ENCODE data around the gene MANEA.

MANEA gene

DNA sequence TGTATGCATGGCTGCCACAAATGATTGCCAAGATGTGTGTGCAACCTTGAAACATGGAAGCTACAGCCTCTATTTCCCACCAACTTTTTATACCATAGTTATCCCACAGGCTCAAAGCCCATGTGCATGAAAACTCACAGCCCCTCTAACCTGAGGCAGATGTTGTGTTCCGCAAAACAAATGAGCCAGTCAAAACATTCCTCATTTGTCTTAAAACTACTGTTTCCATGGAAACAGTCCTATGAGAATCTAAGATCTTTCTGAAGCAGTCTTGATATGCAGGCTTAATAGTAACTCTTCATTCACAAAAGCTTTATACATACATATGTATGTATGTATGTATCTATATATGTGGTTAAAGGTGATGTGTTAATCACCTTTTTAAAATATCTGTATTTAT lies 31.2 kb upstream of the MANEA start:
- TF ChIP-seq ZNF324 (tag by site-specific recombination; IDR thresholded peaks at IDR 0.05), result no peak
- TF ChIP-seq ZNF311 (tag by site-specific recombination; IDR thresholded peaks at IDR 0.05; ENCODE audit: borderline replicate concordance), result no peak
- TF ChIP-seq ZBTB20 (tag by site-specific recombination; IDR thresholded peaks at IDR 0.05), result no peak
- no peak for TF ChIP-seq ZNF777 (tag by site-specific recombination; IDR thresholded peaks at IDR 0.05; ENCODE audit: borderline replicate concordance)
- TF ChIP-seq ZNF335 (tag by site-specific recombination; conservative IDR thresholded peaks at IDR 0.05), result no peak
- no peak for TF ChIP-seq ZNF140 (tag by site-specific recombination; IDR thresholded peaks at IDR 0.05)
- TF ChIP-seq MYNN (tag by site-specific recombination; IDR thresholded peaks at IDR 0.05; ENCODE audit: borderline replicate concordance), result no peak
- TF ChIP-seq ZNF350 (tag by site-specific recombination; IDR thresholded peaks at IDR 0.05), result no peak
- TF ChIP-seq, protein P1, sequence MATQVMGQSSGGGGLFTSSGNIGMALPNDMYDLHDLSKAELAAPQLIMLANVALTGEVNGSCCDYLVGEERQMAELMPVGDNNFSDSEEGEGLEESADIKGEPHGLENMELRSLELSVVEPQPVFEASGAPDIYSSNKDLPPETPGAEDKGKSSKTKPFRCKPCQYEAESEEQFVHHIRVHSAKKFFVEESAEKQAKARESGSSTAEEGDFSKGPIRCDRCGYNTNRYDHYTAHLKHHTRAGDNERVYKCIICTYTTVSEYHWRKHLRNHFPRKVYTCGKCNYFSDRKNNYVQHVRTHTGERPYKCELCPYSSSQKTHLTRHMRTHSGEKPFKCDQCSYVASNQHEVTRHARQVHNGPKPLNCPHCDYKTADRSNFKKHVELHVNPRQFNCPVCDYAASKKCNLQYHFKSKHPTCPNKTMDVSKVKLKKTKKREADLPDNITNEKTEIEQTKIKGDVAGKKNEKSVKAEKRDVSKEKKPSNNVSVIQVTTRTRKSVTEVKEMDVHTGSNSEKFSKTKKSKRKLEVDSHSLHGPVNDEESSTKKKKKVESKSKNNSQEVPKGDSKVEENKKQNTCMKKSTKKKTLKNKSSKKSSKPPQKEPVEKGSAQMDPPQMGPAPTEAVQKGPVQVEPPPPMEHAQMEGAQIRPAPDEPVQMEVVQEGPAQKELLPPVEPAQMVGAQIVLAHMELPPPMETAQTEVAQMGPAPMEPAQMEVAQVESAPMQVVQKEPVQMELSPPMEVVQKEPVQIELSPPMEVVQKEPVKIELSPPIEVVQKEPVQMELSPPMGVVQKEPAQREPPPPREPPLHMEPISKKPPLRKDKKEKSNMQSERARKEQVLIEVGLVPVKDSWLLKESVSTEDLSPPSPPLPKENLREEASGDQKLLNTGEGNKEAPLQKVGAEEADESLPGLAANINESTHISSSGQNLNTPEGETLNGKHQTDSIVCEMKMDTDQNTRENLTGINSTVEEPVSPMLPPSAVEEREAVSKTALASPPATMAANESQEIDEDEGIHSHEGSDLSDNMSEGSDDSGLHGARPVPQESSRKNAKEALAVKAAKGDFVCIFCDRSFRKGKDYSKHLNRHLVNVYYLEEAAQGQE (tag by site-specific recombination; IDR thresholded peaks at IDR 0.05), result no peak
- TF ChIP-seq ZNF544 (tag by site-specific recombination; IDR thresholded peaks at IDR 0.05), result no peak
- no peak for TF ChIP-seq ZNF157 (tag by site-specific recombination; IDR thresholded peaks at IDR 0.05)
- TF ChIP-seq, protein P2, sequence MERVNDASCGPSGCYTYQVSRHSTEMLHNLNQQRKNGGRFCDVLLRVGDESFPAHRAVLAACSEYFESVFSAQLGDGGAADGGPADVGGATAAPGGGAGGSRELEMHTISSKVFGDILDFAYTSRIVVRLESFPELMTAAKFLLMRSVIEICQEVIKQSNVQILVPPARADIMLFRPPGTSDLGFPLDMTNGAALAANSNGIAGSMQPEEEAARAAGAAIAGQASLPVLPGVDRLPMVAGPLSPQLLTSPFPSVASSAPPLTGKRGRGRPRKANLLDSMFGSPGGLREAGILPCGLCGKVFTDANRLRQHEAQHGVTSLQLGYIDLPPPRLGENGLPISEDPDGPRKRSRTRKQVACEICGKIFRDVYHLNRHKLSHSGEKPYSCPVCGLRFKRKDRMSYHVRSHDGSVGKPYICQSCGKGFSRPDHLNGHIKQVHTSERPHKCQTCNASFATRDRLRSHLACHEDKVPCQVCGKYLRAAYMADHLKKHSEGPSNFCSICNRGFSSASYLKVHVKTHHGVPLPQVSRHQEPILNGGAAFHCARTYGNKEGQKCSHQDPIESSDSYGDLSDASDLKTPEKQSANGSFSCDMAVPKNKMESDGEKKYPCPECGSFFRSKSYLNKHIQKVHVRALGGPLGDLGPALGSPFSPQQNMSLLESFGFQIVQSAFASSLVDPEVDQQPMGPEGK (tag by site-specific recombination; IDR thresholded peaks at IDR 0.05), result no peak
- no peak for TF ChIP-seq ZNF623 (tag by site-specific recombination; IDR thresholded peaks at IDR 0.05)
- TF ChIP-seq YY1 (tag by site-specific recombination; IDR thresholded peaks at IDR 0.05), result no peak
- no peak for TF ChIP-seq ZNF510 (tag by site-specific recombination; IDR thresholded peaks at IDR 0.05; ENCODE audit: insufficient replicate concordance)
- TF ChIP-seq ZNF48 (tag by site-specific recombination; IDR thresholded peaks at IDR 0.05), result no peak
- ChIA-PET CTCF (interaction anchor here (0.7 kb wide), 1 partner anchor 235 kb away, joined by 3 read pairs; no protein-coding TSS in a partner anchor), POLR2A (no interaction called here)
- no peaks in the 10 kb centered on the region for H3K36me3 ChIP-seq (ENCODE audit: control insufficient read depth in 2 of 2, insufficient read depth in 1 of 2, low read length in 2 of 2)
- no peaks in the 10 kb centered on the region for H3K4me1 ChIP-seq (ENCODE audit: control insufficient read depth, insufficient read depth, low read length)
- no peaks in the 10 kb centered on the region for H3K9me3 ChIP-seq (ENCODE audit: control insufficient read depth, insufficient read depth, low read depth, low read length)
- H3K27ac ChIP-seq (ENCODE audit: extremely low read depth, low read depth, low read length), result no peak overlapping the region
- H3K4me3 ChIP-seq (ENCODE audit: low read depth, low read length), result no peak overlapping the region

DNA sequence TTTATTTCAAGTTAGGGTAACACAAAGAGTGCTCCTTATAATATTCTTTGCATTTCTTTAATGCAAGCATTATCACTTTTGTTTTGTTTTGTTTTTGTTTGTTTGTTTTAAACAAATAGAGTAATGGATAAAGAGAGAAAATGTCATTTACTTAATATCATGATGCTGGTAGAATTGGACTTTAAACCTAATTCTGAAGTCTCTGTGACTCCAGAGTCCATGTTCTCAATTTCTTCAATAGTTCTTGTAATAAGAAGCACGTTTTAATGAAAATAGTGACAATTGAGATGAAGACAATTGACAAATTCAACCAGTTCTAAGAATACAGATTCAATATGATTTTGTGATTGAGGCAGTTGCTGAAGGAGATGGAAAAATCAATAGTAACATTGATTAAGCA lies 30.3 kb upstream of the MANEA start:
- no peaks in the 10 kb centered on the region for H3K9me3 ChIP-seq (ENCODE audit: control insufficient read depth, insufficient read depth, low read depth, low read length)
- no peak overlapping the region for H3K27ac ChIP-seq (ENCODE audit: extremely low read depth, low read depth, low read length)
- CTCF ChIA-PET, result no interaction called here
- H3K4me1 ChIP-seq (ENCODE audit: control insufficient read depth, insufficient read depth, low read length), result no peaks in the 10 kb centered on the region
- no peaks in the 10 kb centered on the region for H3K36me3 ChIP-seq (ENCODE audit: control insufficient read depth in 2 of 2, insufficient read depth in 1 of 2, low read length in 2 of 2)
- H3K4me3 ChIP-seq (ENCODE audit: low read depth, low read length), result no peak overlapping the region
- POLR2A ChIA-PET, result no interaction called here
- TF ChIP-seq ZNF16 (tag by site-specific recombination; IDR thresholded peaks at IDR 0.05; ENCODE audit: low read depth), result no peak
- TF ChIP-seq ZNF341 (tag by site-specific recombination; IDR thresholded peaks at IDR 0.05; ENCODE audit: low read depth), result no peak
- TF ChIP-seq, protein P3, sequence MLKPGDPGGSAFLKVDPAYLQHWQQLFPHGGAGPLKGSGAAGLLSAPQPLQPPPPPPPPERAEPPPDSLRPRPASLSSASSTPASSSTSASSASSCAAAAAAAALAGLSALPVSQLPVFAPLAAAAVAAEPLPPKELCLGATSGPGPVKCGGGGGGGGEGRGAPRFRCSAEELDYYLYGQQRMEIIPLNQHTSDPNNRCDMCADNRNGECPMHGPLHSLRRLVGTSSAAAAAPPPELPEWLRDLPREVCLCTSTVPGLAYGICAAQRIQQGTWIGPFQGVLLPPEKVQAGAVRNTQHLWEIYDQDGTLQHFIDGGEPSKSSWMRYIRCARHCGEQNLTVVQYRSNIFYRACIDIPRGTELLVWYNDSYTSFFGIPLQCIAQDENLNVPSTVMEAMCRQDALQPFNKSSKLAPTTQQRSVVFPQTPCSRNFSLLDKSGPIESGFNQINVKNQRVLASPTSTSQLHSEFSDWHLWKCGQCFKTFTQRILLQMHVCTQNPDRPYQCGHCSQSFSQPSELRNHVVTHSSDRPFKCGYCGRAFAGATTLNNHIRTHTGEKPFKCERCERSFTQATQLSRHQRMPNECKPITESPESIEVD (tag by site-specific recombination; IDR thresholded peaks at IDR 0.05), result no peak
- no peak for TF ChIP-seq MEIS1 (CRISPR knock-in tag; IDR thresholded peaks at IDR 0.05; ENCODE audit: borderline replicate concordance)
- no peak for TF ChIP-seq ZBTB48 (tag by site-specific recombination; IDR thresholded peaks at IDR 0.05)
- TF ChIP-seq ZNF830 (tag by site-specific recombination; IDR thresholded peaks at IDR 0.05; ENCODE audit: low read depth), result no peak
- TF ChIP-seq ZNF555 (tag by site-specific recombination; conservative IDR thresholded peaks at IDR 0.05), result no peak
- TF ChIP-seq BCL11A (tag by site-specific recombination; IDR thresholded peaks at IDR 0.05; ENCODE audit: low read depth), result no peak
- TF ChIP-seq ZNF37A (tag by site-specific recombination; IDR thresholded peaks at IDR 0.05), result no peak
- TF ChIP-seq, protein P4, sequence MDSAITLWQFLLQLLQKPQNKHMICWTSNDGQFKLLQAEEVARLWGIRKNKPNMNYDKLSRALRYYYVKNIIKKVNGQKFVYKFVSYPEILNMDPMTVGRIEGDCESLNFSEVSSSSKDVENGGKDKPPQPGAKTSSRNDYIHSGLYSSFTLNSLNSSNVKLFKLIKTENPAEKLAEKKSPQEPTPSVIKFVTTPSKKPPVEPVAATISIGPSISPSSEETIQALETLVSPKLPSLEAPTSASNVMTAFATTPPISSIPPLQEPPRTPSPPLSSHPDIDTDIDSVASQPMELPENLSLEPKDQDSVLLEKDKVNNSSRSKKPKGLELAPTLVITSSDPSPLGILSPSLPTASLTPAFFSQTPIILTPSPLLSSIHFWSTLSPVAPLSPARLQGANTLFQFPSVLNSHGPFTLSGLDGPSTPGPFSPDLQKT (IDR thresholded peaks at IDR 0.05; ENCODE audit: borderline replicate concordance, low read depth, low read length), result no peak
- no peak for TF ChIP-seq ZNF768 (tag by site-specific recombination; IDR thresholded peaks at IDR 0.05)
- TF ChIP-seq ZNF112 (tag by site-specific recombination; IDR thresholded peaks at IDR 0.05), result no peak
- TF ChIP-seq ZNF266 (tag by site-specific recombination; IDR thresholded peaks at IDR 0.05; ENCODE audit: low read depth), result no peak
- no peak for TF ChIP-seq GFI1B (tag by site-specific recombination; IDR thresholded peaks at IDR 0.05)

Data from HEK293 (cell line).